Omental fat pad (tissue), 4 donors: ENCODE data around the gene PAK3. TPM values are rescaled to one million over a fixed set of nuclear protein-coding genes. Genes with fewer than 3 reads are reported as not detected.

Source experiments
- ATAC-seq: fragments of 150-250 bp; one replicate; pipeline ENCODE4 v1.9.1; 2016; ENCODE audit warnings: mild to moderate bottlenecking, moderate library complexity; ENCODE audit not compliant: low FRiP score
- DNase-seq: peaks from one replicate; pipeline ENCODE4 v3.0.0-alpha.2; 2019; ENCODE audit warnings: low spot score
- total RNA-seq, 4 donors: library from RNA; depleted of rRNA; stranded (reverse); fragments of >200 nt; gene quantifications; one replicate each; pipeline ENCODE4 v1.1.0, GENCODE V29; 2016
- TF ChIP-seq, protein P1 (sequence below), 3 donors: fragments of 450-650 bp; IDR thresholded peaks; one replicate each; pipeline ENCODE4 v1.5.1; 2016 to 2017; ENCODE audit warnings: antibody characterized with exemption in 3 of 3, mild to moderate bottlenecking in 3 of 3, moderate library complexity in 2 of 3

The PAK3 gene
- 1 to 10 TPM in 3 of 4 donors, under 1 TPM in 1; 0.72 to 2.7 (median 1.5) TPM for total RNA-seq

DNA sequence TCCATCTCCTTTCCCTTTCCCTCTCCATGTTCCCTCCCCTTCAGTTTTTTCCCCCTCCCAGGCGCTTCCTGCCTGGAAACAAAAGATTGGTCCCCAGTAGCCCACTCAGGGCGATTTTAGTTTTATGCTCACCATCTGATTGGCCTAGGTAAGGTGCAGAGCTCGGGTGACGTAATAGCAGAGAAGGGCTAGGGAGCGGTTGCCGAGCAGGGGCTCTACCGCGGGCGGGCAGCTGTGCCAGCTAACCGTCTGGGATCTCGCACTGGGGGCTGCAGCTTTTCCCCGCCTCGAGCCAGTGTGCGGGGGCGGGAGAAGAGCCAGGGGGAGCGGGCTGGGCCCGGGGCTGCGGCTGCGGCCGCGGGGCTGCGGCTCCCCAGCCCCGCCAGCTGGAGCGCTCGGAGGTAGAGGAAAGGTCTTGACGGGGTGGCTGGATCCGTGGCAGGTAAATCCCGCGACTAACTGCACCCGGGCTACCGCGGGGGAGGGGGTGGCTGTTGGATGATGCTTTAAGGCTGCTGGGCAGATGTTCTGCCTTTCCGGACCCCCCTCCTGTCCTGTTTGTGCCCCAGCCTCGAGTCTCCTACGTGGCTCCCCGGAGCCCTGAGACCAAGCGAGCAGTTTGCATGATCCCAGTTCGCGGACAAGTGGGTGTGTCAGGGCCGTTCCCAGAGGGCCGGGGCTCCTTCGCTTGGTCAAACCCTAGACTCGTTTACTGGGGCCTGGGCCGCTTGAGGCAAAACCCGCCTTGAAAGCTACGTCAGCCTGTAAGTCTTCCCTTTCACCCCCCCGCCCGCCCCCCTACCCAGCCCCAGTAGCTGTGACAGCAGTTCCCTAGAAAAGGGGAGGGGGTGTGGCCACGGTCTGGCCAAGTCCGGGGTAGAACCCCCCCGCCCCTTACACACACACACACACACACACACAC is at the start of gene PAK3:
TSS of gene PAK3 (plus strand) at position 218 of the 922 bp plus-strand sequence. CDS start 26,913 bp downstream, outside the sequence.
- DNase-seq (no peak), ATAC-seq (peak; percentile 80)
- TF ChIP-seq, protein P1, sequence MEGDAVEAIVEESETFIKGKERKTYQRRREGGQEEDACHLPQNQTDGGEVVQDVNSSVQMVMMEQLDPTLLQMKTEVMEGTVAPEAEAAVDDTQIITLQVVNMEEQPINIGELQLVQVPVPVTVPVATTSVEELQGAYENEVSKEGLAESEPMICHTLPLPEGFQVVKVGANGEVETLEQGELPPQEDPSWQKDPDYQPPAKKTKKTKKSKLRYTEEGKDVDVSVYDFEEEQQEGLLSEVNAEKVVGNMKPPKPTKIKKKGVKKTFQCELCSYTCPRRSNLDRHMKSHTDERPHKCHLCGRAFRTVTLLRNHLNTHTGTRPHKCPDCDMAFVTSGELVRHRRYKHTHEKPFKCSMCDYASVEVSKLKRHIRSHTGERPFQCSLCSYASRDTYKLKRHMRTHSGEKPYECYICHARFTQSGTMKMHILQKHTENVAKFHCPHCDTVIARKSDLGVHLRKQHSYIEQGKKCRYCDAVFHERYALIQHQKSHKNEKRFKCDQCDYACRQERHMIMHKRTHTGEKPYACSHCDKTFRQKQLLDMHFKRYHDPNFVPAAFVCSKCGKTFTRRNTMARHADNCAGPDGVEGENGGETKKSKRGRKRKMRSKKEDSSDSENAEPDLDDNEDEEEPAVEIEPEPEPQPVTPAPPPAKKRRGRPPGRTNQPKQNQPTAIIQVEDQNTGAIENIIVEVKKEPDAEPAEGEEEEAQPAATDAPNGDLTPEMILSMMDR (IDR thresholded peaks at IDR 0.05) = no peak

DNA sequence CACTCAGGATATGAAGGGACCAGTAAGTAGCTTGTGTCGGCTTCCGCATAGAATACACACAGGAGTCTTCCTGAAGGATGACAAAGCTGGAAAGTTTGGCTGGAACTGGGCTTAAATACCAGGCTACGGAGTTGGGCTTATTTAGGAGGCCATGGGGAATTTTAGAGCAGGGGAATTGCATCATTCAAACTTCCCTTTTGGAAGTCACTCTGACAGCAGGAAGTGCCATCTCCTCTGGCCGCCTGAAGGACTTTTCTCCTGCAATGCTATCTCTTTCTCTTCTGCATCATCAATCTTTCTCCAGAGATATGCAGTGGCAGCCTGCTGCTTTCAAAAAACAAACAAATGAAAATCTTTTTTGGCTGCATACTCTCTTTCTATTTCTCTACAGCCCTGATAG is 48.4 kb upstream of the PAK3 start:
- ATAC-seq (no peak), DNase-seq (no peak)

DNA sequence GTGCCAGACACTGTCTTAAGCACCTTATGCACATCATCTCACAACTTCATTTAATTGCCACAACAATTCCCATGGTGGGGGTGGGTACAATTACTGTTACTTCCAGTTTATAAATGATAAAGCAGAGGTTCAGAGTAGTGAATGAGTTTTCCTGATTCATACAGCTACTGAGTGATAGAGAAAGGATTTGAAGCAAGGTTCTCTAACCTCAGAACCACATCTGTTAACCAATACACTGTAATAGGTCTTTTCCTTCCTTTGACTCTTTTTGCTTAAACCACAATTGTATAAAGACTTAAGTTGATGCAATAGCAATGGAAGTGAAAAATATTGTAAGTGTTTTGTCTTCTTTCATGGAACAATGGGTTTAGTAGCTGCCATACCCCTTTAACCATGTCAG is 43.5 kb upstream of the PAK3 start:
- no peak for ATAC-seq
- TF ChIP-seq, protein P1 (IDR thresholded peaks at IDR 0.05) = no peak
- no peak for DNase-seq

More for the DNA sequence above, 48.4 kb upstream of the PAK3 start:
- TF ChIP-seq, protein P1 (IDR thresholded peaks at IDR 0.05) = no peak

DNA sequence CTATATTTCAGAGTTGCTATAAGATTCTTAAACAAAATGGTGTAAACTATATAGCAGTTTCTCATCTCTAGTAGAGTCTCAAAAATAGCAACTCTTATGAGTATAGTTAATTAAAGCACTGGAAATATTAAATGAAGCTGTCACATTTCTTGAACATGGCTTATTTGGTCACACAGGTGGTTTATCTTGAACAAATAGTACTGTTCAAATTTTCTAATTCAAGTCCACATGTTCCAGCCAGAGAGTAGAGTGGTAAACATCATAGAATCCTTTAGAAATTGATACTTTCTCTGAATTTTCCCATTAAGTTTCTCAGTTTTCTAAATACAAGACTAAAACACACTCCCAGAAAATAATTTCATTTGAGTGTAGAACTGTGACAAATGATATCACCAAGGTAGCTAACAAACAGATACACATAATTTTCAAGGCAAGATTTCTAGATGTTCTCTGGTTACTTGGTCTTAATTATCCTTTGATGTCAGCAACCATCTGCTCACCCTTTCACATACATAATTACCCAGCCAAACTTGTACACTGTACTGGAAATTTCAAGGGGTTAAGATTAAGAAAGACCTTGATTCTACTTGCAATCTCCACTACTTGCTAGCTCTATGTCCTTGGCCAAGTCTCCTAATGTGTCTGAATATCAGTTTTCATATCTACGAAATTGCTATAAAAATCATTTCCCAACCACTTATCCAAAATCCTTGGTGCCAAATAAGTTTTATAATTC is 24.3 kb upstream of the PAK3 start:
- DNase-seq (no peak), ATAC-seq (no peak)
- TF ChIP-seq, protein P1 (IDR thresholded peaks at IDR 0.05) = no peak

DNA sequence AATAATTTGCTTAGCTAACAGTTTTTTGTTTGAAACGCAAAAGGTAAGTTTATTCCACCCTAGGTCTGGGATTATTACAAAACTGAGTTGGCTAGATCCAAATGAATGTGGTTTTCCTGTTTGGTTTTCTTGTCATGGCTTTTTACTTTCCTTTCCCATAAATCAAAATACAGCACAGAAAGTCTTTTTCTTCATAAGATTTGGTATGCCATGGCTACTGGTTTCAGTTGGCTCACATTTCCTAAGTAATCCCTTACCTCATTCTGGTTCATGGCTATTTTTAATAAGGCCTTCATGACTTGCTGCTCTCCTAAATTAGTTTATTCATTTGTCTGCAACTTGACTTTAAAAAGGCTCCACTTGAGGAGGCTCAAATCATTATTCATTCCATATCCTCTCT is 12.9 kb upstream of the PAK3 start:
- TF ChIP-seq, protein P1 (IDR thresholded peaks at IDR 0.05) = no peak
- no peak for DNase-seq
- no peak for ATAC-seq

DNA sequence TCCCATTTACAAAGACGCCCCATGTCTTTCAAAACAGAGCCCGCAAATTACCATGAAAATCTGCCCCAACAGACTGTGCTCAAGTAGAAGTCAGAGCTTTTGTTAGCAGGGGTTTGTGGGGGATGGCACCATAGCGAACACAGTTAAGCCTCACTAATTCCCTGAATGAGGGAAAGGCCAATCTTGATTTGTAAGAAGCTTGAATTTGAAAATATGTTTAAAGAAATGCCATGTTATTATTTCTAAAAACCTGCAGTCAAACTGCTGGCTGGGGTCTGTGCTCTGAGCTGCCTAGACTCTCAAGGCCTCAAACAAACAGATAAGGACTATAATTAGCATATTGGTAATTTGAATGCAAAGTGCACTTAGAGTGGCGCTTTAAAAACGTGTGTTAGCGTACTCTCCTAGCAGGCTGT is 9.4 kb upstream of the PAK3 start:
- DNase-seq (no peak), ATAC-seq (no peak)
- TF ChIP-seq, protein P1 (IDR thresholded peaks at IDR 0.05) = no peak
